ES-I3 (cell line): Measurements from ENCODE around the gene TEX12.

Source experiments
- H3K36me3 ChIP-seq: 2 replicates; pipeline ENCODE4 v1.6.1; 2013; ENCODE audit warnings: mild to moderate bottlenecking, low read length, control low read depth, moderate library complexity; ENCODE audit not compliant: insufficient read depth
- H3K4me1 ChIP-seq: 2 replicates; pipeline ENCODE4 v1.6.1; 2013; ENCODE audit warnings: mild to moderate bottlenecking, control low read depth, low read length; ENCODE audit not compliant: insufficient read depth
- H3K9ac ChIP-seq: 2 replicates; pipeline ENCODE4 v1.6.1; 2013; ENCODE audit warnings: low read depth, mild to moderate bottlenecking, low read length, moderate library complexity
- H3K9me3 ChIP-seq: 2 replicates; pipeline ENCODE4 v1.6.1; 2013; ENCODE audit warnings: mild to moderate bottlenecking, low read length, moderate library complexity; ENCODE audit not compliant: control insufficient read depth, insufficient read depth

Gene TEX12

GRCh38 chr11:112167145-112167544 lies at the start of gene TEX12:
TEX12 (plus strand) TSS chr11:112167372; CDS start chr11:112169269, 1,897 bp downstream.
- H3K9me3 ChIP-seq, result no peaks in the 10 kb centered on the region
- no peak within 1 kb of the TSS for H3K9ac ChIP-seq
- no peaks in the 10 kb centered on the region; the same call in 1 of the 2 replicates for H3K4me1 ChIP-seq
- H3K36me3 ChIP-seq, result no peaks in the 10 kb centered on the region

- Histone ChIP-seq H3K9me3 (no peaks in the 10 kb centered on the region), H3K36me3 (no peaks in the 10 kb centered on the region), H3K9ac (no peak overlapping the region), H3K4me1 (no peaks in the 10 kb centered on the region)
Measured at GRCh38 chr11:112118176-112118575, 49.0 kb upstream of the TEX12 start.

- Histone ChIP-seq H3K4me1 (no peaks in the 10 kb centered on the region), H3K9me3 (no peaks in the 10 kb centered on the region), H3K36me3 (no peaks in the 10 kb centered on the region), H3K9ac (no peak overlapping the region)
Measured at GRCh38 chr11:112121981-112122615, 45.1 kb upstream of the TEX12 start.

- Histone ChIP-seq H3K9ac (no peak overlapping the region), H3K9me3 (no peaks in the 10 kb centered on the region), H3K4me1 (no peaks in the 10 kb centered on the region), H3K36me3 (no peaks in the 10 kb centered on the region)
Measured at GRCh38 chr11:112123129-112123528, 44.0 kb upstream of the TEX12 start.

- no peaks in the 10 kb centered on the region for H3K4me1 ChIP-seq
- H3K9ac ChIP-seq, result no peak overlapping the region
- no peaks in the 10 kb centered on the region for H3K36me3 ChIP-seq
- H3K9me3 ChIP-seq, result no peaks in the 10 kb centered on the region
Measured at GRCh38 chr11:112127056-112127455, 40.1 kb upstream of the TEX12 start.

- Histone ChIP-seq H3K4me1 (no peaks in the 10 kb centered on the region), H3K9ac (no peak overlapping the region), H3K9me3 (no peaks in the 10 kb centered on the region), H3K36me3 (no peaks in the 10 kb centered on the region)
Measured at GRCh38 chr11:112128483-112129121, 38.6 kb upstream of the TEX12 start.

- no peaks in the 10 kb centered on the region for H3K9me3 ChIP-seq
- H3K36me3 ChIP-seq, result no peaks in the 10 kb centered on the region
- H3K4me1 ChIP-seq, result no peaks in the 10 kb centered on the region
- no peak overlapping the region for H3K9ac ChIP-seq
Measured at GRCh38 chr11:112129656-112130055, 37.5 kb upstream of the TEX12 start.

- H3K36me3 ChIP-seq, result no peaks in the 10 kb centered on the region
- no peaks in the 10 kb centered on the region for H3K9me3 ChIP-seq
- no peaks in the 10 kb centered on the region for H3K4me1 ChIP-seq
- no peak overlapping the region for H3K9ac ChIP-seq
Measured at GRCh38 chr11:112132737-112133136, 34.4 kb upstream of the TEX12 start.

GRCh38 chr11:112134473-112134872 lies 32.7 kb upstream of the TEX12 start:
- Histone ChIP-seq H3K36me3 (no peaks in the 10 kb centered on the region), H3K9me3 (no peaks in the 10 kb centered on the region), H3K9ac (no peak overlapping the region)

GRCh38 chr11:112143597-112143996 lies 23.6 kb upstream of the TEX12 start:
- H3K9me3 ChIP-seq, result no peaks in the 10 kb centered on the region

More at GRCh38 chr11:112134473-112134872, 32.7 kb upstream of the TEX12 start:
- H3K4me1 ChIP-seq, result no peaks in the 10 kb centered on the region

GRCh38 chr11:112150517-112150916 lies 16.7 kb upstream of the TEX12 start:
- H3K36me3 ChIP-seq, result no peaks in the 10 kb centered on the region
- H3K9me3 ChIP-seq, result no peaks in the 10 kb centered on the region
- no peak overlapping the region for H3K9ac ChIP-seq
- no peaks in the 10 kb centered on the region for H3K4me1 ChIP-seq

More at GRCh38 chr11:112143597-112143996, 23.6 kb upstream of the TEX12 start:
- Histone ChIP-seq H3K4me1 (no peaks in the 10 kb centered on the region), H3K36me3 (no peaks in the 10 kb centered on the region), H3K9ac (no peak overlapping the region)

- Histone ChIP-seq H3K9ac (no peak overlapping the region), H3K4me1 (no peaks in the 10 kb centered on the region)
Measured at GRCh38 chr11:112156153-112156955, 10.8 kb upstream of the TEX12 start.

GRCh38 chr11:112156956-112157766 lies 10.0 kb upstream of the TEX12 start:
- Histone ChIP-seq H3K9me3 (no peaks in the 10 kb centered on the region), H3K9ac (no peak overlapping the region), H3K4me1 (no peaks in the 10 kb centered on the region; the same call in 1 of the 2 replicates), H3K36me3 (no peaks in the 10 kb centered on the region)

More at GRCh38 chr11:112156153-112156955, 10.8 kb upstream of the TEX12 start:
- Histone ChIP-seq H3K9me3 (no peaks in the 10 kb centered on the region), H3K36me3 (no peaks in the 10 kb centered on the region)
